Measurements from ENCODE around the gene KRT17. TPM values are rescaled to one million over a fixed set of nuclear protein-coding genes. Genes with fewer than 3 reads are reported as not detected.
"Not testable (repeated sequence)": the region's sequence is repeated elsewhere in the genome, so short reads cannot be mapped to it uniquely, and the experiment has no call there.

KRT17 gene
- total RNA-seq, 1 experiment from 2014 or later: 1.5 TPM

DNA sequence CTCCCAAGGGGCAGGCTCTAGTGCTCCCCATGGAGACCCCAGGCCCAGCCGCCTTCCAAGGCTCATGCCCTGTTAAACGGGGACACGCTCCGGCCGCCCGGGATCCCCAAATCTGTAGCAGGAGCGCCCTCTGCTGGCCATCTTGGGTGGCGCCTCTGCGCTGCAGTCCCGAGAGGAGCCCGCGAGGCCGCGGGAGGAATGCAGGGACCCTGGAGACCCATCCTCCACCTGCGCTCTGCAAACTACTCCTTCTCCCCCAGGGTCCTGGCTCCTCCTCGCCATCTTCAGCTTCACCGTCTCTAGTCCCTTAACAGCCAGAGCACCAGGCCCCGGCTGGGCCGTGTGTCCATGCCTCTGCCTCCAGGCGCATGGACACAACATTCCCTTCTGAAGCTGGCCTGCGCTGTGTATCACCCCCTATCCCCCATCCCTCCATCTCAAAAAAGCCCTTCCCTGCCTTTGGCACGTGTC lies 23.6 kb upstream of the KRT17 start (continued):
- TF ChIP-seq ARID4B (CRISPR knock-in tag; IDR thresholded peaks at IDR 0.05; ENCODE audit: borderline replicate concordance) (no peak), EMX1 (CRISPR knock-in tag; IDR thresholded peaks at IDR 0.05) (no peak), ATF1 (CRISPR knock-in tag; IDR thresholded peaks at IDR 0.05) (no peak), ZBTB43 (CRISPR knock-in tag; IDR thresholded peaks at IDR 0.05) (0 out of 2 replicates have a peak, but pooled peaks have one; percentile 72), NR3C1 (CRISPR knock-in tag; conservative IDR thresholded peaks at IDR 0.05; ENCODE audit: low read depth) (no peak), TEAD4 (CRISPR knock-in tag; IDR thresholded peaks at IDR 0.05) (no peak)
- TF ChIP-seq, protein P1, sequence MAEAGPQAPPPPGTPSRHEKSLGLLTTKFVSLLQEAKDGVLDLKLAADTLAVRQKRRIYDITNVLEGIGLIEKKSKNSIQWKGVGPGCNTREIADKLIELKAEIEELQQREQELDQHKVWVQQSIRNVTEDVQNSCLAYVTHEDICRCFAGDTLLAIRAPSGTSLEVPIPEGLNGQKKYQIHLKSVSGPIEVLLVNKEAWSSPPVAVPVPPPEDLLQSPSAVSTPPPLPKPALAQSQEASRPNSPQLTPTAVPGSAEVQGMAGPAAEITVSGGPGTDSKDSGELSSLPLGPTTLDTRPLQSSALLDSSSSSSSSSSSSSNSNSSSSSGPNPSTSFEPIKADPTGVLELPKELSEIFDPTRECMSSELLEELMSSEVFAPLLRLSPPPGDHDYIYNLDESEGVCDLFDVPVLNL (CRISPR knock-in tag; IDR thresholded peaks at IDR 0.05; ENCODE audit: borderline replicate concordance, low read depth): no peak

DNA sequence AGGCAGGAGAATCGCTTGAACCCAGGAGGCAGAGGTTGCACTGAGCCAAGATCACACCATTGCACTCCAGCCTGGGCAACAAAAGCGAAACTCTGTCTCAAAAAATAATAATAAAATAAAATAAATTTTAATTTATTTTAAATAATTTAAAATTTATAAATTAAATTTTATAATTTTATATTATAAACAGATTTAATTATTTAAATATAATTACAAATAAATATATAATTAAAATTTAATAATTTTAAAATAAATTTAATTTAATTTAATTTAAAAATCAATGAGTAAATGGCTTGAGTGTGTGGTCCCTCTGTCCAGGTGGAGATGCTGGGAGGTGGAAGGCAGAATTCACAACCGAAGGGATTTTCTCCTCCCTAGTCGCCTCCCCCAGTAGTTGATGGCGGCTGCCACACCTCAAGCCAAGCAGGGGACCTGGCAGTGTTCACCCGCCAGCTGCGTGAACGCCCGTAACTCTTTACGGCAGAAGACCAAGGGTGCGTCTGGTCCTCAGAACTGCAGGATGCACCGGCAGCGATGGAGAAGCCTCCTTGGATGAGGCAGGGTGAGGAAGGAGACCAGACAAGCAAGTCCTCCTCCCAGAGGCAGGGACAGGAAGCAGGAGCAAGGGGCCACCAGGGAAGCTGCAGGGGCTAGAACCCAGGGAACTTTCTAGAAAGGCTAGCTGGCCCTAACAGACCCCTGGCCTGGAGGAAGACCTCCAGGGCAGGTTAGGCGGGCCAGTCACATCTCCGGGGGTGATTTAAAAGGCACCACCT lies 22.9 kb upstream of the KRT17 start:
- Mint-ChIP-seq H3K4me1 (peaks cover 2% of the 10 kb centered on the region), H3K4me3 (no peak overlapping the region), H3K27ac (no peak overlapping the region), H3K9me3 (no peaks in the 10 kb centered on the region), H3K27me3 (ENCODE audit: low read depth) (no peaks in the 10 kb centered on the region), H3K36me3 (no peaks in the 10 kb centered on the region)
- TF ChIP-seq HMGA2 (CRISPR knock-in tag; IDR thresholded peaks at IDR 0.05) (peak; percentile 100), ATF2 (CRISPR knock-in tag; IDR thresholded peaks at IDR 0.05; ENCODE audit: borderline replicate concordance, low read depth) (no peak)
- POLR2A ChIA-PET: interaction anchor here (1.4 to 1.7 kb wide), 2 partner anchors 15 to 118 kb away, joined by 4 to 9 read pairs; no protein-coding TSS in a partner anchor
- ATAC-seq: no peak
- no peak for DNase-seq (ENCODE audit: low spot score)
- CTCF ChIA-PET: interaction anchor here (1.1 to 16.2 kb wide), 42 partner anchors 7 to 828 kb away, joined by 3 to 374 read pairs (median 9); partner anchors contain the start of genes EIF1, JUP, KRT17 and KRT19

DNA sequence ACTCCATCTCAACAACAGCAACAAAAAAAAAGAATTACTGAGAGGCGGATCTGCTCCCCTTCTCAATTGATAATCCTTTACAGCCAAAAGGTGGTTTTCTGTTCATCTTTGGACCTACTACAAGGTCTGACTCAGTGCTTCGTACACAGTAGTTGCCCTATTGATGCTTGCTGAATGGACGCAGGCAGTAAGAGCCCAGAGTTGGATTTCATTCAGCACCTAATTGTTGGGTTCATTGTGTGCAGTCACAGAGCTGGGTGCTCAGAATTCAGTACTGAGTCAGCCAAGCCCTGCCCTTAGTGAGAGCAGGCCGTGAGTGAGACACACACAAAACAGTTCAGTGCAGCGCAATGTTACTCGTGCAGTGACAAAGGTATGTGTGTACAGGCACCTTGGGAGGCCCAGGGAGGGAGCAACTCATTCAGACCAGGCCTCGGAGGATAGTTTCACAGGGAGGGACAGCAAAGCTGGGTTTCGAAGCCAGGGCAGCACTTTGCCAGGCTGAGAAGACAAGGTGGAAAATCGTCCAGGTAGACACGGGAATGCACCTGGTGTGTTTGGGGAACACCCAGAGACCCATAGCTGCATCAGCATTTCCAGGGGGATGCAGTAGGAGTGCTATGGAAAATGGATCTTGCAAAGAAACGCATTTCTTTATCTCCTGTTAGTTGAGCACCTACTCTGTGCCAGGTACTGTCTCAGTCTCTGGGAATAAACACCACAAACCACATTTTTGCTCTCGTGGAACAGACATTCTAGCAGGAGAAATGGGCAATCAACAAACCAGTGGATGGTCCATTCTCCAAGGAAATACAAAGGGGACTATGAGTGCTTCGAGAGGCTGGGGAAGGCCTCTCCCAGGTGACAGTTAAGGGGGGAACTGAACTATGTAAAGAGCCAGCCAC lies 18.1 kb upstream of the KRT17 start:
- no peaks in the 10 kb centered on the region; the same call in 1 of the 2 replicates for H3K4me1 Mint-ChIP-seq
- CTCF ChIA-PET: interaction anchor here (0.7 to 16.2 kb wide), 3 partner anchors 20 to 92 kb away, joined by 4 to 319 read pairs (median 5); no protein-coding TSS in a partner anchor
- DNase-seq (ENCODE audit: low spot score): no peak
- no peaks in the 10 kb centered on the region for H3K27me3 Mint-ChIP-seq (ENCODE audit: low read depth)
- no peak for ATAC-seq
- H3K4me3 Mint-ChIP-seq: no peak overlapping the region
- no peaks in the 10 kb centered on the region for H3K36me3 Mint-ChIP-seq
- H3K27ac Mint-ChIP-seq: no peak overlapping the region
- POLR2A ChIA-PET: no interaction called here
- no peaks in the 10 kb centered on the region for H3K9me3 Mint-ChIP-seq
- TF ChIP-seq ZNF219 (CRISPR knock-in tag; IDR thresholded peaks at IDR 0.05; ENCODE audit: borderline replicate concordance): no peak
- TF ChIP-seq ZNF396 (CRISPR knock-in tag; IDR thresholded peaks at IDR 0.05; ENCODE audit: borderline replicate concordance): no peak
- TF ChIP-seq, protein P2, sequence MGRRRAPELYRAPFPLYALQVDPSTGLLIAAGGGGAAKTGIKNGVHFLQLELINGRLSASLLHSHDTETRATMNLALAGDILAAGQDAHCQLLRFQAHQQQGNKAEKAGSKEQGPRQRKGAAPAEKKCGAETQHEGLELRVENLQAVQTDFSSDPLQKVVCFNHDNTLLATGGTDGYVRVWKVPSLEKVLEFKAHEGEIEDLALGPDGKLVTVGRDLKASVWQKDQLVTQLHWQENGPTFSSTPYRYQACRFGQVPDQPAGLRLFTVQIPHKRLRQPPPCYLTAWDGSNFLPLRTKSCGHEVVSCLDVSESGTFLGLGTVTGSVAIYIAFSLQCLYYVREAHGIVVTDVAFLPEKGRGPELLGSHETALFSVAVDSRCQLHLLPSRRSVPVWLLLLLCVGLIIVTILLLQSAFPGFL (CRISPR knock-in tag; IDR thresholded peaks at IDR 0.05; ENCODE audit: borderline replicate concordance): no peak
- no peak for TF ChIP-seq IRF2 (CRISPR knock-in tag; IDR thresholded peaks at IDR 0.05; ENCODE audit: borderline replicate concordance, low read depth)
- no peak for TF ChIP-seq ZNF121 (CRISPR knock-in tag; IDR thresholded peaks at IDR 0.05)

GRCh38 chr17:41640596-41640995 lies 16.2 kb upstream of the KRT17 start:
- H3K4me1 Mint-ChIP-seq; H3K27me3 Mint-ChIP-seq (ENCODE audit: low read depth); H3K9me3 Mint-ChIP-seq; ATAC-seq; DNase-seq (ENCODE audit: low spot score); H3K36me3 Mint-ChIP-seq; H3K27ac Mint-ChIP-seq; H3K4me3 Mint-ChIP-seq; POLR2A ChIA-PET: not testable (repeated sequence)
- CTCF ChIA-PET: interaction anchor here (1.1 to 16.2 kb wide), 4 partner anchors 8 to 90 kb away, joined by 5 to 319 read pairs (median 8); no protein-coding TSS in a partner anchor

Measured in WTC11 (cell line).